GM23338 (cell line): ENCODE data around the gene LAD1. TPM values are rescaled to one million over a fixed set of nuclear protein-coding genes. Genes with fewer than 3 reads are reported as not detected.

Experiments used
- ATAC-seq: fragments of 200-7000 bp; cut with Tn5 transposase; 3 replicates; pipeline ENCODE4 v1.9.1; 2020
- DNase-seq: peaks from one replicate; pipeline ENCODE4 v3.0.0-alpha.2; 2015; ENCODE audit warnings: low spot score
- H2AFZ ChIP-seq: fragments of 200-600 bp; sonication (generic); 2 replicates; pipeline ENCODE4 v1.8.0; 2016; ENCODE audit warnings: antibody characterized with exemption, mild to moderate bottlenecking, moderate library complexity
- H3F3A ChIP-seq: fragments of 200-600 bp; sonication (generic); replicated peaks from 2 replicates; pipeline ENCODE4 v1.8.0; 2017; ENCODE audit warnings: antibody characterized with exemption, mixed run types, low read depth
- H3K27ac ChIP-seq: fragments of 200-600 bp; sonication (generic); 2 replicates; pipeline ENCODE4 v1.6.1; 2016; ENCODE audit warnings: low read depth
- H3K27me3 ChIP-seq: fragments of 200-600 bp; sonication (generic); 2 replicates; pipeline ENCODE4 v1.8.0; 2016; ENCODE audit warnings: mild to moderate bottlenecking, mixed run types, moderate library complexity; ENCODE audit not compliant: insufficient read depth
- H3K36me3 ChIP-seq: fragments of 200-600 bp; sonication (generic); 2 replicates; pipeline ENCODE4 v1.8.0; 2016; ENCODE audit warnings: mild to moderate bottlenecking; ENCODE audit not compliant: insufficient read depth
- H3K4me1 ChIP-seq: fragments of 200-600 bp; sonication (generic); 2 replicates; pipeline ENCODE4 v1.8.0; 2016; ENCODE audit warnings: mild to moderate bottlenecking, moderate library complexity; ENCODE audit not compliant: insufficient read depth
- H3K4me2 ChIP-seq: fragments of 200-600 bp; sonication (generic); 2 replicates; pipeline ENCODE4 v1.7.1; 2017; ENCODE audit warnings: mixed run types
- H3K4me3 ChIP-seq: fragments of 200-600 bp; sonication (generic); 2 replicates; pipeline ENCODE4 v1.6.1; 2016; ENCODE audit warnings: mixed run types
- H3K79me2 ChIP-seq: fragments of 200-600 bp; sonication (generic); replicated peaks from 2 replicates; pipeline ENCODE4 v1.8.0; 2017; ENCODE audit warnings: mild to moderate bottlenecking; ENCODE audit not compliant: insufficient read depth
- H3K9me2 ChIP-seq: fragments of 200-600 bp; sonication (generic); 2 replicates; pipeline ENCODE4 v1.8.0; 2017; ENCODE audit not compliant: insufficient read depth
- H4K20me1 ChIP-seq: fragments of 200-600 bp; sonication (generic); replicated peaks from 2 replicates; pipeline ENCODE4 v1.8.0; 2017; ENCODE audit warnings: mild to moderate bottlenecking; ENCODE audit not compliant: insufficient read depth
- H3K27ac Mint-ChIP-seq: 2 replicates; pipeline ENCODE4 v1.8.0; 2020; ENCODE audit warnings: inconsistent platforms, mild to moderate bottlenecking, moderate library complexity, mixed read lengths
- H3K27me3 Mint-ChIP-seq: 3 replicates; pipeline ENCODE4 v1.8.0; 2022; ENCODE audit warnings: low read depth, mild to moderate bottlenecking, moderate library complexity, mixed read lengths, inconsistent platforms; ENCODE audit not compliant: insufficient read depth, poor library complexity
- H3K36me3 Mint-ChIP-seq: 3 replicates; pipeline ENCODE4 v1.8.0; 2021; ENCODE audit warnings: low read depth, mild to moderate bottlenecking, inconsistent platforms, moderate library complexity, mixed read lengths
- H3K4me1 Mint-ChIP-seq: 3 replicates; pipeline ENCODE4 v1.8.0; 2020; ENCODE audit warnings: mild to moderate bottlenecking, inconsistent platforms, mixed read lengths
- H3K4me3 Mint-ChIP-seq: 3 replicates; pipeline ENCODE4 v1.8.0; 2021; ENCODE audit warnings: moderate library complexity, mild to moderate bottlenecking, inconsistent platforms, mixed read lengths
- H3K9me3 Mint-ChIP-seq: 3 replicates; pipeline ENCODE4 v1.8.0; 2020; ENCODE audit warnings: moderate library complexity, mild to moderate bottlenecking, inconsistent platforms, mixed read lengths
- NANOG ChIP-seq: IDR thresholded peaks from 2 replicates; pipeline ENCODE4 v1.6.1; 2016; ENCODE audit warnings: antibody characterized with exemption, borderline replicate concordance
- ZNF114 ChIP-seq: fragments of 250-450 bp; sonication (Bioruptor Pico); IDR thresholded peaks from 2 replicates; pipeline ENCODE4 v1.5.0; 2020; ENCODE audit warnings: mild to moderate bottlenecking, moderate library complexity
- polyA plus RNA-seq: library from polyadenylated mRNA; unstranded; fragments of >200 nt; fragmentation: Nextera tagmentation; extraction: Ambion mirVana; gene quantifications from 2 replicates; pipeline ENCODE4 v1.2.1, GENCODE V29; 2016
- total RNA-seq: library from RNA; depleted of rRNA; stranded (reverse); fragments of >200 nt; shearing (Covaris generic); gene quantifications from 2 replicates; pipeline ENCODE4 v1.2.3, GENCODE V29; 2014
- TF ChIP-seq, protein P1 (sequence below), 2 experiments: fragments of 200-600 bp in 1 of 2; sonication (generic) in 1 of 2; conservative IDR thresholded peaks; 2 replicates each; pipeline versions ENCODE4 v1.5.1 to v1.6.1; 2016 to 2017; ENCODE audit warnings: antibody characterized with exemption in 2 of 2, low read depth in 2 of 2, mild to moderate bottlenecking in 2 of 2, moderate library complexity in 1 of 2
- TF ChIP-seq, protein P2 (sequence below): IDR thresholded peaks from one replicate; pipeline ENCODE4 v1.6.1; 2018; ENCODE audit warnings: antibody characterized with exemption; ENCODE audit not compliant: unreplicated experiment

The LAD1 gene
- total and polyA plus RNA-seq, 2 experiments from 2014 or later: 17.6 to 18.9 TPM

DNA sequence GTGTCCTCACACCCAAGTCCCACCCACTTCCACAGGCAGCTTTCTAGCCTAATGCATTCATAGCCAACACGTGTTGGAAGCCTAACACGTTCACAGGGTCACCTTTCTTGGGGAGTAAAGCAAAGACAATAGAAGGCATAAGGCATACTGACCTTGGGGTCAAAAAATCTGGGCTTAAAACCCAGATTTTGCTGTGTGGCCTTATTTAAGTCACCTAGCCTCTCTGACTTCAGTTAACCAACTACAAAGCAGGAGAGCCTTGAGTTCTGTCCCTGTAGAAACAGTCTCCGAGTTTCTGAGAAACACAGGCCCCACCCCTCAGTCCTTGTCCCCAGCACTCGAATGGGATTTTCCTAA, 23.0 kb downstream of the LAD1 start:
- peak overlapping the region; percentile 98 for H3K27ac Mint-ChIP-seq

DNA sequence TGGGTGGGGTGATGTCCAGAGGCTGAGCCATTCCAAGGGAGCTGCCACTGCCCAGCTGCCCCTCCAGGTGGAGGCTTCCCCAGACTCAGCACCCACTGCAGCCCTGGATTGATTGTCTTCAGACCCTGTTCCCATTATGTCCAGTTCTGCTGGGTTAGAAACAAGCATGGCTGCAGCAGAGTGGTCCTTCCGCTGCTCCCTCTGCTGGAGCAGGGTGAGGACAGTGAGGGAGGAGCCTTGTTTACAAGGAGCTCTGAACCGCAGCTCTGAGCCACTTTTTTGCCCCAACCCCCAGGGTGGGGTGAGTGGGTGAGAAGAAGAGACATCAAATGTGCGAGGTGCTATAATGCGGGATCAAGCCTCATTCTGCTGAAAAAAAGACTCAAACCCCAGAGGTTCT, 24.0 kb downstream of the LAD1 start:
- Mint-ChIP-seq H3K4me3 (peak overlapping the region; percentile 17; the same call in 1 of the 3 replicates), H3K4me1 (peaks cover 69% of the 10 kb centered on the region), H3K27me3 (peaks cover 18% of the 10 kb centered on the region), H3K27ac (peak overlapping the region; percentile 63; the same call in 1 of the 2 replicates), H3K36me3 (no peaks in the 10 kb centered on the region), H3K9me3 (no peaks in the 10 kb centered on the region)
- H3K27ac ChIP-seq: peak overlapping the region; percentile 98
- peaks cover 37% of the 10 kb centered on the region for H3K4me1 ChIP-seq
- H2AFZ ChIP-seq: no peak overlapping the region
- no peak for TF ChIP-seq NANOG
- TF ChIP-seq, protein P1, sequence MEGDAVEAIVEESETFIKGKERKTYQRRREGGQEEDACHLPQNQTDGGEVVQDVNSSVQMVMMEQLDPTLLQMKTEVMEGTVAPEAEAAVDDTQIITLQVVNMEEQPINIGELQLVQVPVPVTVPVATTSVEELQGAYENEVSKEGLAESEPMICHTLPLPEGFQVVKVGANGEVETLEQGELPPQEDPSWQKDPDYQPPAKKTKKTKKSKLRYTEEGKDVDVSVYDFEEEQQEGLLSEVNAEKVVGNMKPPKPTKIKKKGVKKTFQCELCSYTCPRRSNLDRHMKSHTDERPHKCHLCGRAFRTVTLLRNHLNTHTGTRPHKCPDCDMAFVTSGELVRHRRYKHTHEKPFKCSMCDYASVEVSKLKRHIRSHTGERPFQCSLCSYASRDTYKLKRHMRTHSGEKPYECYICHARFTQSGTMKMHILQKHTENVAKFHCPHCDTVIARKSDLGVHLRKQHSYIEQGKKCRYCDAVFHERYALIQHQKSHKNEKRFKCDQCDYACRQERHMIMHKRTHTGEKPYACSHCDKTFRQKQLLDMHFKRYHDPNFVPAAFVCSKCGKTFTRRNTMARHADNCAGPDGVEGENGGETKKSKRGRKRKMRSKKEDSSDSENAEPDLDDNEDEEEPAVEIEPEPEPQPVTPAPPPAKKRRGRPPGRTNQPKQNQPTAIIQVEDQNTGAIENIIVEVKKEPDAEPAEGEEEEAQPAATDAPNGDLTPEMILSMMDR (conservative IDR thresholded peaks at IDR 0.05; ENCODE audit: low read depth in 2 of 2): peak; percentile 31 to 54; a peak in 3 of 4 replicates
- no peaks in the 10 kb centered on the region for H3K27me3 ChIP-seq
- ATAC-seq (no peak), DNase-seq (no peak)
- H3F3A ChIP-seq: peaks cover 15% of the 10 kb centered on the region; the same call in 1 of the 2 replicates
- H3K36me3 ChIP-seq: no peaks in the 10 kb centered on the region
- H3K4me2 ChIP-seq: peak overlapping the region; percentile 39
- no peaks in the 10 kb centered on the region for H3K79me2 ChIP-seq
- no peaks in the 10 kb centered on the region for H4K20me1 ChIP-seq
- H3K9me2 ChIP-seq: 0 out of 2 replicates have a peak, but pooled peaks cover 7% of the 10 kb centered on the region
- peak overlapping the region; percentile 20; the same call in 1 of the 2 replicates for H3K4me3 ChIP-seq

More for the DNA sequence above, 23.0 kb downstream of the LAD1 start:
- no peaks in the 10 kb centered on the region for H3K79me2 ChIP-seq
- DNase-seq (no peak), ATAC-seq (no peak)
- Mint-ChIP-seq H3K36me3 (peaks cover 2% of the 10 kb centered on the region; the same call in 1 of the 3 replicates), H3K27me3 (peaks cover 18% of the 10 kb centered on the region), H3K4me3 (peak overlapping the region; percentile 64), H3K4me1 (peaks cover 68% of the 10 kb centered on the region), H3K9me3 (no peaks in the 10 kb centered on the region)
- peaks cover 37% of the 10 kb centered on the region for H3K4me1 ChIP-seq
- no peak overlapping the region for H2AFZ ChIP-seq
- H3K36me3 ChIP-seq: no peaks in the 10 kb centered on the region
- peak overlapping the region; percentile 11; the same call in 1 of the 2 replicates for H3K4me3 ChIP-seq
- H3K27me3 ChIP-seq: no peaks in the 10 kb centered on the region
- H3K4me2 ChIP-seq: peak overlapping the region; percentile 39
- H3K9me2 ChIP-seq: 0 out of 2 replicates have a peak, but pooled peaks cover 7% of the 10 kb centered on the region
- peaks cover 15% of the 10 kb centered on the region; the same call in 1 of the 2 replicates for H3F3A ChIP-seq
- H3K27ac ChIP-seq: peak overlapping the region; percentile 98
- no peaks in the 10 kb centered on the region for H4K20me1 ChIP-seq
- TF ChIP-seq ZNF114 (CRISPR knock-in tag): no peak
- TF ChIP-seq, protein P2, sequence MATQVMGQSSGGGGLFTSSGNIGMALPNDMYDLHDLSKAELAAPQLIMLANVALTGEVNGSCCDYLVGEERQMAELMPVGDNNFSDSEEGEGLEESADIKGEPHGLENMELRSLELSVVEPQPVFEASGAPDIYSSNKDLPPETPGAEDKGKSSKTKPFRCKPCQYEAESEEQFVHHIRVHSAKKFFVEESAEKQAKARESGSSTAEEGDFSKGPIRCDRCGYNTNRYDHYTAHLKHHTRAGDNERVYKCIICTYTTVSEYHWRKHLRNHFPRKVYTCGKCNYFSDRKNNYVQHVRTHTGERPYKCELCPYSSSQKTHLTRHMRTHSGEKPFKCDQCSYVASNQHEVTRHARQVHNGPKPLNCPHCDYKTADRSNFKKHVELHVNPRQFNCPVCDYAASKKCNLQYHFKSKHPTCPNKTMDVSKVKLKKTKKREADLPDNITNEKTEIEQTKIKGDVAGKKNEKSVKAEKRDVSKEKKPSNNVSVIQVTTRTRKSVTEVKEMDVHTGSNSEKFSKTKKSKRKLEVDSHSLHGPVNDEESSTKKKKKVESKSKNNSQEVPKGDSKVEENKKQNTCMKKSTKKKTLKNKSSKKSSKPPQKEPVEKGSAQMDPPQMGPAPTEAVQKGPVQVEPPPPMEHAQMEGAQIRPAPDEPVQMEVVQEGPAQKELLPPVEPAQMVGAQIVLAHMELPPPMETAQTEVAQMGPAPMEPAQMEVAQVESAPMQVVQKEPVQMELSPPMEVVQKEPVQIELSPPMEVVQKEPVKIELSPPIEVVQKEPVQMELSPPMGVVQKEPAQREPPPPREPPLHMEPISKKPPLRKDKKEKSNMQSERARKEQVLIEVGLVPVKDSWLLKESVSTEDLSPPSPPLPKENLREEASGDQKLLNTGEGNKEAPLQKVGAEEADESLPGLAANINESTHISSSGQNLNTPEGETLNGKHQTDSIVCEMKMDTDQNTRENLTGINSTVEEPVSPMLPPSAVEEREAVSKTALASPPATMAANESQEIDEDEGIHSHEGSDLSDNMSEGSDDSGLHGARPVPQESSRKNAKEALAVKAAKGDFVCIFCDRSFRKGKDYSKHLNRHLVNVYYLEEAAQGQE: no peak
